Measurements from ENCODE around the gene DBT. TPM values are rescaled to one million over a fixed set of nuclear protein-coding genes. Genes with fewer than 3 reads are reported as not detected.
"Not testable (repeated sequence)": the region's sequence is repeated elsewhere in the genome, so short reads cannot be mapped to it uniquely, and the experiment has no call there.

Gene DBT
- total and polyA plus RNA-seq, 8 donors: 0.87 to 22.3 (median 6.3) TPM

DNA sequence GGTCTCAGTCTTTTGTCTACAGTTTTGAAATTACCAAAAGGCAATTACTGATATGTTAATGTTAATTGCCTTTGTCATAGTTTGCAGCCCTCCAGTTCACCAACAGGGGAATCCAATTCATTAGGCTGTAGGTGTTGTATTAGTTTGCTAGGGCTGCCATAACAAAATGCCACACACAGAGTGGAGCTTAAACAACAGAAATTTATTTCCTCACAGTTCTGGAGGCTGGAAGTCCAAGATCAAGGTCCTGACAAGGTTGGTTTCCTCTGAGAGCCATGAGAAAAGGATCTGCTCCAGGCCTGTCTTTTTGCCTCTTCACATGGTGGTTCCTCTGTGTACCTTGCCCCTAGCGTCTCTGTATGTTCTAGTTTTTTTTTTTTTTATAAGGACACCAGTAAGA is 17.6 kb upstream of the DBT start:
- WGBS, 5 donors: 68 to 94% (median 77%) methylated on average over 1 of the region's 1 CpG
- no peak for DNase-seq
- Histone ChIP-seq H3K4me3 (peak overlapping the region; percentile 80 to 97 (median 92)), H3K36me3 (peaks cover 17 to 48% (median 46%) of the 10 kb centered on the region in 4 donors), H3K4me1 (peaks cover 9 to 64% (median 40%) of the 10 kb centered on the region in 4 donors), H3K27me3 (no peaks in the 10 kb centered on the region), H3K9me3 (no peaks in the 10 kb centered on the region), H3K27ac (peak overlapping the region in 1 of 5 donors; percentile 94)
- intact Hi-C loops (cut with DNase I; ENCODE audit: low total_unique reads): no loop called here
- TF ChIP-seq POLR2AphosphoS5 (IDR thresholded peaks at IDR 0.05) (no peak), EP300 (IDR thresholded peaks at IDR 0.05) (no peak), POLR2A (IDR thresholded peaks at IDR 0.05) (no peak)
- TF ChIP-seq, protein P1, sequence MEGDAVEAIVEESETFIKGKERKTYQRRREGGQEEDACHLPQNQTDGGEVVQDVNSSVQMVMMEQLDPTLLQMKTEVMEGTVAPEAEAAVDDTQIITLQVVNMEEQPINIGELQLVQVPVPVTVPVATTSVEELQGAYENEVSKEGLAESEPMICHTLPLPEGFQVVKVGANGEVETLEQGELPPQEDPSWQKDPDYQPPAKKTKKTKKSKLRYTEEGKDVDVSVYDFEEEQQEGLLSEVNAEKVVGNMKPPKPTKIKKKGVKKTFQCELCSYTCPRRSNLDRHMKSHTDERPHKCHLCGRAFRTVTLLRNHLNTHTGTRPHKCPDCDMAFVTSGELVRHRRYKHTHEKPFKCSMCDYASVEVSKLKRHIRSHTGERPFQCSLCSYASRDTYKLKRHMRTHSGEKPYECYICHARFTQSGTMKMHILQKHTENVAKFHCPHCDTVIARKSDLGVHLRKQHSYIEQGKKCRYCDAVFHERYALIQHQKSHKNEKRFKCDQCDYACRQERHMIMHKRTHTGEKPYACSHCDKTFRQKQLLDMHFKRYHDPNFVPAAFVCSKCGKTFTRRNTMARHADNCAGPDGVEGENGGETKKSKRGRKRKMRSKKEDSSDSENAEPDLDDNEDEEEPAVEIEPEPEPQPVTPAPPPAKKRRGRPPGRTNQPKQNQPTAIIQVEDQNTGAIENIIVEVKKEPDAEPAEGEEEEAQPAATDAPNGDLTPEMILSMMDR (IDR thresholded peaks at IDR 0.05): no peak

DNA sequence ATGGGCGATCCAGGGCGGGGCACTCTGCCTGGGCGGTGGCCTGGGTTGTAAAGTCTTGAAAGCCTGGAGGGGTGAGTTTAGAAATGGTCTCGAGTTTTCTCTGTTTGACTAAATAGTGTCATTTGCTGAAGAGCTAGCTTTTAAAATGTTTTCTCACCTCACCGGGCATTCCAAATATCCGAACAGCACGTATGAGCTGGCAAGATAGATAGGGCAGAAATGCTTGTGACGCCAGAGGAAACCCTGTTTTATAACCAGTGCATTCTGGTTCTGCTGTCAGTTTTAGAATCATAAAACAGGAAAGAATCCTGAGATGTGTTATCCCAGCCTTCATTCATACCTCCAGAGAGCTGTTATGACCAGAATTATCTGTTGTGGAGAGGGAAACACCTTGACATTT is 17.1 kb upstream of the DBT start:
- intact Hi-C loops (cut with DNase I; ENCODE audit: low total_unique reads): no loop called here

DNA sequence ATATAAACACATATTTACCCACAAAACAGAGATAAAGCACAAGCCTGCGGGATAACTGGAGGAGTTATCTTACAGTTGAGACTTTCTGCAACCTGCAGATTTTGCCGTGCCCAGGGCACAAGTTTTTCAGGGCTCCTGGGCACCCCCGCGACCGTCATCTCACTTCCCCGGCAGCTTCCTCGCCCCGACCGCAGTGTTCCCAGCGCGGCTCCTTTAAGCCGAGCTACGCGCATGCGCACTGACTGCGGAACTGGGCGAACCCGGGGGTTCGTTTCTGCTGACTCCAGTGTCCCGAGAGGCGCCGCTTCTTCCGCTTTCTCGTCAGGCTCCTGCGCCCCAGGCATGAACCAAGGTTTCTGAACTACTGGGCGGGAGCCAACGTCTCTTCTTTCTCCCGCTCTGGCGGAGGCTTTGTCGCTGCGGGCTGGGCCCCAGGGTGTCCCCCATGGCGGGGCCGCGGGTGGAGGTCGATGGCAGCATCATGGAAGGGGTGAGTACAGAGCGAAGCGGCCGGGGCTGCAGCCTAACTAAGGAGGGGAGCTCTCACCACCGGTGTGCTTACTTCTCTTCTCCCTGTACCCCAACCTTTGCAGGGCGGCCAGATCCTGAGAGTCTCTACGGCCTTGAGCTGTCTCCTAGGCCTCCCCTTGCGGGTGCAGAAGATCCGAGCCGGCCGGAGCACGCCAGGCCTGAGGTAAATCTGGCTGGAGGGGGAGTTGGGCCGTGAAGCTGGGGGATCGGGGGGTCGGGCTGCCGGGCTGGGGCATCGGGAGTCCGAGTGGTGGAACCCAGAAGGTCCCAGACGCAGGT is 16.5 kb upstream of the DBT start, which contains the start of gene RTCA:
Gene RTCA, plus strand, starts transcription at position 286 of the 810 bp plus-strand sequence. Its CDS starts 160 bp downstream, at position 446.
- peak within 1 kb of the TSS; percentile 88 to 95 (median 89) for H3K27ac ChIP-seq
- no peaks in the 10 kb centered on the region for H3K9me3 ChIP-seq
- DNase-seq: peak; percentile 98
- TF ChIP-seq, protein P1 (IDR thresholded peaks at IDR 0.05): no peak
- peak in 1 of 4 donors; percentile 23 for TF ChIP-seq POLR2A (IDR thresholded peaks at IDR 0.05)
- TF ChIP-seq POLR2AphosphoS5 (IDR thresholded peaks at IDR 0.05): peak; percentile 81 to 94 (median 88)
- TF ChIP-seq EP300 (IDR thresholded peaks at IDR 0.05): no peak
- no peaks in the 10 kb centered on the region for H3K27me3 ChIP-seq
- H3K36me3 ChIP-seq: peaks cover 9 to 37% (median 35%) of the 10 kb centered on the region in 4 donors
- peak within 1 kb of the TSS; percentile 80 to 97 (median 92) for H3K4me3 ChIP-seq
- intact Hi-C loops (cut with DNase I; ENCODE audit: low total_unique reads): no loop called here
- H3K4me1 ChIP-seq: peaks cover 6 to 53% (median 35%) of the 10 kb centered on the region in 4 donors
- 0% methylated on average over 32 to 53 of the region's 53 CpGs for WGBS, 5 donors

More for the DNA sequence above, 17.1 kb upstream of the DBT start:
- WGBS, 5 donors: 0 to 1% (median 0%) methylated on average over 5 to 8 of the region's 8 CpGs
- TF ChIP-seq POLR2A (IDR thresholded peaks at IDR 0.05): no peak
- no peak for TF ChIP-seq POLR2AphosphoS5 (IDR thresholded peaks at IDR 0.05)
- no peak for TF ChIP-seq EP300 (IDR thresholded peaks at IDR 0.05)
- TF ChIP-seq, protein P1 (IDR thresholded peaks at IDR 0.05): no peak
- Histone ChIP-seq H3K27ac (peak overlapping the region; percentile 88 to 95 (median 89)), H3K27me3 (no peaks in the 10 kb centered on the region), H3K36me3 (peaks cover 12 to 43% (median 41%) of the 10 kb centered on the region in 4 donors), H3K9me3 (no peaks in the 10 kb centered on the region), H3K4me1 (peaks cover 6 to 59% (median 36%) of the 10 kb centered on the region in 4 donors), H3K4me3 (peak overlapping the region; percentile 80 to 97 (median 92))
- DNase-seq: no peak

DNA sequence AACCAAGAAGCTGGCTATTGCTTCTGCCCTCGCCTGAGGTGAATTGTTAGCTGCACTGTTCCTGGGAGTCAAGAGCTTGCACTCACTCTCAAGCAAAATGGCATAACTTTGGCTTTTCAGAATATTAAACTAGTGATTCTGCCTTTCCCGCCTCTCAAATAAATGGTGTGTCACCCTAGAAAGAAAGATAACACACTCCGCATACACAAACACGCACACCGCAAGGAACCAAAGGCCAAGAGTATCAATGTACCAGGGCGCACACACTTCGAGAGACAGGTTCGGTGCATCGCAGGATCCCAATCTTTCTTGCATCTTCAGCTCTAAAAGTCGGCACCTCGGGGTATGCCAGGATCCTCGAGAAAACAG is 15.9 kb upstream of the DBT start:
- H3K27ac ChIP-seq: peak overlapping the region; percentile 88 to 95 (median 89)
- peaks cover 3 to 31% (median 29%) of the 10 kb centered on the region in 4 donors for H3K36me3 ChIP-seq
- intact Hi-C loops (cut with DNase I; ENCODE audit: low total_unique reads): no loop called here
- peak in 1 of 2 donors; percentile 70 for DNase-seq
- no peaks in the 10 kb centered on the region for H3K27me3 ChIP-seq
- no peaks in the 10 kb centered on the region for H3K9me3 ChIP-seq
- 0 to 2% (median 1%) methylated on average over 12 of the region's 12 CpGs for WGBS, 5 donors
- TF ChIP-seq, protein P1 (IDR thresholded peaks at IDR 0.05): no peak
- H3K4me3 ChIP-seq: peak overlapping the region; percentile 80 to 97 (median 92)
- H3K4me1 ChIP-seq: peaks cover 6 to 47% (median 32%) of the 10 kb centered on the region in 4 donors

DNA sequence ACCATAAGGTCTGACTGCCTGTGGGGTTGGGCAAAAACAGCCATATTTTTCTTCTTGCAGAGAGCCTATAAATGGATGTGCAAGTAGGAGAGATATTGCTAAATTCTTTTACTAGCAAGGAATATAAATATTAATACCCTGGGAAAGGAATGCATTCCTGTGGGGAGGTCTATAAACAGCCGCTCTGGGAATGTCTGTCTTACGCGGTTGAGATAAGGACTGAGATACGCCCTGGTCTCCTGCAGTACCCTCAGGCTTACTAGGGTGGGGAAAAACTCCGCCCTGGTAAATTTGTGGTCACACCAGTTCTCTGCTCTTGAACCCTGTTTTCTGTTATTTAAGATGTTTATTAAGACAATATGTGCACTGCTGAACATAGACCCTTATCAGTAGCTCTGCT is 14.4 kb upstream of the DBT start:
- H3K27ac ChIP-seq; H3K9me3 ChIP-seq; H3K27me3 ChIP-seq; intact Hi-C loops (cut with DNase I; ENCODE audit: low total_unique reads); DNase-seq; H3K4me3 ChIP-seq: not testable (repeated sequence)
- Histone ChIP-seq H3K4me1 (peaks cover 6 to 34% (median 25%) of the 10 kb centered on the region in 4 donors), H3K36me3 (peaks cover 0 to 16% (median 15%) of the 10 kb centered on the region in 4 donors)
- 88 to 99% (median 92%) methylated on average over 5 of the region's 5 CpGs for WGBS, 5 donors

All from stomach (tissue), 9 donors.